ENCODE data around the gene EPHA3.

The EPHA3 gene

DNA sequence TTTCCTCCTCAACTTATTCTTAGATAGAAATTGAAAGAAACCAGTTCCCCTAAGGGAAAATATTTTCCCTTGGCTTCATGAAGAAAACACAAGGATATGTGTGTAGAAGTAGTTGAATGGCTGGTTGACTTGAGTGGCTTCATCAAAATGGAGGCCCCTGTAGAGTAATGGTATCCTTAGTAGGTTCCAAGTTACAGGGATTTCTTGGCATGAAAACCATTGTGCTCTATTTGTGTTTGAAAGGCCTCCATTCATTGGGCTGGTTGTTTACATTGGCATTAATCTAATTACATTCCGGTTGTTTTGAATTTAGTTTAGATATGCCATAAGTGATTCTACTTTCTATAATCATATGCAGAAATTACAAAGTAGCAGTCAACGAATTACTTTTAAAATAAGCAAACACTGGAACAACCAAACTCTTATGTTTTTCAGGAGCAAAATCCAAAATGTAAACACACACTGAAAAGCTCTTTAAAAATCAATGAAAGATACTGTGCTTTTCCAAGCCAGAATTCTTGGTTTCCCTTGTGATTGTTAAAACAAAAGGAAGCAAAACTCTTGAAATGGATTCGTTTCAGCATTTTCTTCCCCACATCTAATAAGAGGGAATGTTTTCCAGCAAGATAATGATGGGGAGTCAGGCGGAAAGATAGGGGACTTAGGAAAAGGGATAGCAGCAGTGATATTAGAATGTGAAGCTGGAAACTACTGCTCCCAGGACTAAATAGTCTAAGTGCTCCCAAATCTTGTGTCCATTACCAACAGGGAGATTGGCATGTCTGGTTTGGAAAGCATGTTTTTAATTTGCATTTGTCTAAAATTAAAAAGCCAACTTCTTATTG lies 77.0 kb downstream of the EPHA3 start:
- Mint-ChIP-seq H3K4me3 (no peak overlapping the region), H3K9me3 (no peaks in the 10 kb centered on the region), H3K27ac (no peak overlapping the region), H3K36me3 (ENCODE audit: low read depth) (no peaks in the 10 kb centered on the region), H3K27me3 (ENCODE audit: low read depth, poor library complexity) (no peaks in the 10 kb centered on the region), H3K4me1 (peaks cover 5% of the 10 kb centered on the region)
- TF ChIP-seq, protein P1, sequence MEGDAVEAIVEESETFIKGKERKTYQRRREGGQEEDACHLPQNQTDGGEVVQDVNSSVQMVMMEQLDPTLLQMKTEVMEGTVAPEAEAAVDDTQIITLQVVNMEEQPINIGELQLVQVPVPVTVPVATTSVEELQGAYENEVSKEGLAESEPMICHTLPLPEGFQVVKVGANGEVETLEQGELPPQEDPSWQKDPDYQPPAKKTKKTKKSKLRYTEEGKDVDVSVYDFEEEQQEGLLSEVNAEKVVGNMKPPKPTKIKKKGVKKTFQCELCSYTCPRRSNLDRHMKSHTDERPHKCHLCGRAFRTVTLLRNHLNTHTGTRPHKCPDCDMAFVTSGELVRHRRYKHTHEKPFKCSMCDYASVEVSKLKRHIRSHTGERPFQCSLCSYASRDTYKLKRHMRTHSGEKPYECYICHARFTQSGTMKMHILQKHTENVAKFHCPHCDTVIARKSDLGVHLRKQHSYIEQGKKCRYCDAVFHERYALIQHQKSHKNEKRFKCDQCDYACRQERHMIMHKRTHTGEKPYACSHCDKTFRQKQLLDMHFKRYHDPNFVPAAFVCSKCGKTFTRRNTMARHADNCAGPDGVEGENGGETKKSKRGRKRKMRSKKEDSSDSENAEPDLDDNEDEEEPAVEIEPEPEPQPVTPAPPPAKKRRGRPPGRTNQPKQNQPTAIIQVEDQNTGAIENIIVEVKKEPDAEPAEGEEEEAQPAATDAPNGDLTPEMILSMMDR (IDR thresholded peaks at IDR 0.05), result no peak
- no peak for DNase-seq

GRCh38 chr3:89186456-89186855 lies 79.0 kb downstream of the EPHA3 start:
- TF ChIP-seq, protein P1 (IDR thresholded peaks at IDR 0.05), result no peak
- Mint-ChIP-seq H3K4me3 (no peak overlapping the region), H3K27ac (no peak overlapping the region), H3K4me1 (no peaks in the 10 kb centered on the region), H3K27me3 (ENCODE audit: low read depth, poor library complexity) (no peaks in the 10 kb centered on the region), H3K9me3 (no peaks in the 10 kb centered on the region), H3K36me3 (ENCODE audit: low read depth) (no peaks in the 10 kb centered on the region)
- no peak for DNase-seq

DNA sequence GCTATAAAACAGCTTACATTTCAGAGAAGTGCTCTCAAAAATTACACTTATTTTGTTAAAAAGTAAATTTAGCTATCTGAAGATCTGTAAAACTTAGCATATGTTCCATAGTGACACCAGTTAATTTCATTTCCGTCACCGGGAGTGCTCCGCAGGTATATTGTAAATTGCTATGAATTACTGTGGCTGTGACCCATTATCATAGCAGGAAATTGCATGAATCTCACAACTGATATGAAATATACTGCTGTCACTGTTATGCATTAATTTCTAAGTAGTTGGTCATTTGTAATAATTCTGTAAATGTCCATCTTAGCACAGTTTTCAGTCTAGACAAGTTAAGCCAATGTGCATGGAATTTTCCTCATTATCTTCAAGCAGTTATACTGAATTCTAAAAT lies 91.2 kb downstream of the EPHA3 start:
- TF ChIP-seq, protein P1 (IDR thresholded peaks at IDR 0.05), result no peak
- Mint-ChIP-seq H3K36me3 (ENCODE audit: low read depth) (no peaks in the 10 kb centered on the region), H3K4me3 (no peak overlapping the region), H3K9me3 (no peaks in the 10 kb centered on the region), H3K4me1 (no peaks in the 10 kb centered on the region), H3K27me3 (ENCODE audit: low read depth, poor library complexity) (peaks cover 10% of the 10 kb centered on the region), H3K27ac (no peak overlapping the region)
- no peak for DNase-seq

DNA sequence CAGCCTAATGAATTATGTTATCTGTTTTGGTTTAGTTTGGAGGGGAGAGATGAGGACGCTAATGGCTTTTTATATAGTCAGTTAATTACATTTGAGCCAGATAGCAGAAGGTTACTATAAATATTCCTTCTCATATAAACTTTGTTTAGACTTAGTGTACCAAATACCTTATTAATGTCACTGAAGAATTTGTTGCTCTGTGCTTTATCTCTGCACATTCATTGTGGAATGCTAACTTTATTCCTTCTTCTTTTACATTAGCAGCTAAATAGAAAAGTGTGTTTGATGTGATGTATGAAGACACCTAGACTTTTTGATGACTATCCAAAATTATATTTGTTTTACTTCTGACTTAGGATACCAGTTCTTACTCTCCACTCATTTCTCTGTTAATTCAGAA lies 105.2 kb downstream of the EPHA3 start:
- Mint-ChIP-seq H3K4me3 (no peak overlapping the region), H3K36me3 (ENCODE audit: low read depth) (no peaks in the 10 kb centered on the region), H3K27ac (no peak overlapping the region), H3K27me3 (ENCODE audit: low read depth, poor library complexity) (peaks cover 7% of the 10 kb centered on the region), H3K9me3 (peaks cover 10% of the 10 kb centered on the region), H3K4me1 (peaks cover 8% of the 10 kb centered on the region)
- DNase-seq, result no peak
- TF ChIP-seq, protein P1 (IDR thresholded peaks at IDR 0.05), result no peak

GRCh38 chr3:89216016-89216739 lies 108.8 kb downstream of the EPHA3 start:
- no peak for DNase-seq
- Mint-ChIP-seq H3K4me1 (peaks cover 8% of the 10 kb centered on the region), H3K4me3 (no peak overlapping the region), H3K27me3 (ENCODE audit: low read depth, poor library complexity) (peaks cover 7% of the 10 kb centered on the region), H3K36me3 (ENCODE audit: low read depth) (no peaks in the 10 kb centered on the region), H3K27ac (no peak overlapping the region), H3K9me3 (peaks cover 5% of the 10 kb centered on the region)
- TF ChIP-seq, protein P1 (IDR thresholded peaks at IDR 0.05), result no peak
